Endothelial cell of umbilical vein (primary cell): Measurements from ENCODE around the gene ITPRIPL2. TPM values are rescaled to one million over a fixed set of nuclear protein-coding genes. Genes with fewer than 3 reads are reported as not detected.

Source experiments
- BruUV-seq: library from RNA; stranded (reverse); fragments of 400-500 nt; replicated peaks from 2 replicates; lab custom pipeline; 2021; lab: Mats Ljungman, UMichigan
- CTCF ChIA-PET: fragments of 300-600, 350-600 bp; sonication (Branson Sonifier 250); formaldehyde crosslinking; loops from one replicate; lab custom pipeline; 2021; ENCODE audit warnings: antibody characterized with exemption, inconsistent platforms; lab: Charles Lee
- POLR2A ChIA-PET: fragments of 300-600, 350-600 bp; sonication (Branson Sonifier 250); formaldehyde crosslinking; loops from one replicate; lab custom pipeline; 2021; ENCODE audit warnings: antibody characterized with exemption, inconsistent platforms; lab: Charles Lee
- DNase-seq: peaks from one replicate; pipeline ENCODE4 v3.0.0-alpha.2; 2011; ENCODE audit warnings: low read depth, low spot score
- FAIRE-seq: peaks from 2 replicates; lab custom pipeline; 2011; peaks lifted over from hg19 to GRCh38; lab: Jason Lieb, UNC
- H2AFZ ChIP-seq: 2 replicates; pipeline ENCODE4 v1.6.0; 2012; ENCODE audit warnings: low read depth, low read length, control low read depth, inconsistent platforms
- H3K27ac ChIP-seq: 2 replicates; pipeline ENCODE4 v1.5.1; 2011; ENCODE audit warnings: low read depth, mild to moderate bottlenecking, control low read depth, low read length, moderate library complexity; ENCODE audit not compliant: insufficient read depth
- H3K27me3 ChIP-seq, 2 experiments: 2 replicates each; pipeline versions ENCODE4 v1.6.0 to v1.6.1; 2011; ENCODE audit warnings: low read length in 2 of 2, mixed read lengths in 1 of 2; ENCODE audit not compliant: control insufficient read depth in 2 of 2, insufficient read depth in 2 of 2
- H3K36me3 ChIP-seq, 2 experiments: 2 replicates in 1 of 2; 3 replicates in 1 of 2; pipeline ENCODE4 v1.5.1; 2011; ENCODE audit warnings: low read length in 2 of 2, mild to moderate bottlenecking in 1 of 2, moderate library complexity in 1 of 2; ENCODE audit not compliant: control insufficient read depth in 2 of 2, insufficient read depth in 2 of 2; ENCODE audit errors: extremely low read depth in 1 of 2
- H3K4me1 ChIP-seq: 3 replicates; pipeline ENCODE4 v1.5.1; 2011; ENCODE audit warnings: mild to moderate bottlenecking, low read length; ENCODE audit not compliant: control insufficient read depth, insufficient read depth; ENCODE audit errors: extremely low read depth
- H3K4me2 ChIP-seq: 2 replicates; pipeline ENCODE4 v1.6.1; 2011; ENCODE audit warnings: low read length, control low read depth, mixed read lengths; ENCODE audit not compliant: insufficient read depth
- H3K4me3 ChIP-seq, 3 experiments: fragments of 200-600 bp in 1 of 3; sonication (generic), shearing (Covaris generic) in 1 of 3; replicated peaks in 1 of 3; 2 replicates each; pipeline ENCODE4 v1.5.1; 2011 to 2016; ENCODE audit warnings: control low read depth in 3 of 3, low read length in 3 of 3, mild to moderate bottlenecking in 2 of 3, inconsistent platforms in 1 of 3, low read depth in 1 of 3, moderate library complexity in 1 of 3; ENCODE audit not compliant: insufficient read depth in 1 of 3
- H3K79me2 ChIP-seq: 2 replicates; pipeline ENCODE4 v1.6.0; 2012; ENCODE audit warnings: low read length, inconsistent platforms; ENCODE audit not compliant: control insufficient read depth, insufficient read depth
- H3K9ac ChIP-seq: replicated peaks from 2 replicates; pipeline ENCODE3; 2011; ENCODE audit warnings: low read length, control low read depth; ENCODE audit not compliant: insufficient read depth; ENCODE audit errors: extremely low read depth
- H3K9me1 ChIP-seq: replicated peaks from 3 replicates; pipeline ENCODE4 v1.6.0; 2011; ENCODE audit warnings: mild to moderate bottlenecking, low read length; ENCODE audit not compliant: control insufficient read depth, insufficient read depth; ENCODE audit errors: extremely low read depth
- H3K9me3 ChIP-seq: replicated peaks from 2 replicates; pipeline ENCODE4 v1.5.1; 2012; ENCODE audit warnings: low read length, inconsistent platforms; ENCODE audit not compliant: control insufficient read depth, insufficient read depth
- H4K20me1 ChIP-seq: replicated peaks from 2 replicates; pipeline ENCODE3; 2011; ENCODE audit warnings: mild to moderate bottlenecking, low read length; ENCODE audit not compliant: control insufficient read depth, insufficient read depth; ENCODE audit errors: extremely low read depth
- EZH2 ChIP-seq: IDR thresholded peaks from 2 replicates; pipeline ENCODE4 v1.6.1; 2012; ENCODE audit warnings: borderline replicate concordance, low read depth, mild to moderate bottlenecking, moderate library complexity, low read length, inconsistent platforms; ENCODE audit not compliant: severe bottlenecking
- FOS ChIP-seq: IDR thresholded peaks from 2 replicates; pipeline ENCODE4 v1.6.1; 2011; ENCODE audit warnings: mild to moderate bottlenecking, low read length, moderate library complexity, borderline replicate concordance; ENCODE audit not compliant: insufficient read depth
- MYC ChIP-seq: IDR thresholded peaks from one replicate; pipeline ENCODE4 v1.6.1; 2011; ENCODE audit warnings: mild to moderate bottlenecking, low read depth, low read length
- POLR2A ChIP-seq: IDR thresholded peaks from 2 replicates; pipeline ENCODE4 v1.6.1; 2012; ENCODE audit warnings: low read depth, mild to moderate bottlenecking, control low read depth, low read length
- POLR2AphosphoS5 ChIP-seq: IDR thresholded peaks from 2 replicates; pipeline ENCODE4 v1.6.1; 2012; ENCODE audit warnings: low read depth, mild to moderate bottlenecking, control low read depth, low read length, moderate library complexity; ENCODE audit not compliant: insufficient read depth
- dilution Hi-C: fragments of 300-500 bp; cut with MboI; formaldehyde crosslinking; loops from one replicate; pipeline ENCODE4 v1.15.0; 2019; ENCODE audit warnings: low sequenced_read_pairs; ENCODE audit not compliant: extremely low pct_ligation_motif_present
- intact Hi-C: fragments of 100-400 bp; cut with micrococcal nuclease; formaldehyde crosslinking; loops from one replicate; pipeline ENCODE4 v1.10.0; 2022
- polyA plus RNA-seq, 4 experiments: library from polyadenylated mRNA; depleted of rRNA in 3 of 4; stranded (reverse) in 3 of 4; unstranded in 1 of 4; fragments of >200 nt; gene quantifications; 2 replicates each; pipeline versions ENCODE4 v1.2.1 to v1.2.3, GENCODE V29; 2011 to 2012; ENCODE audit warnings: missing spikeins in 1 of 4
- total RNA-seq: library from RNA; stranded (reverse); gene quantifications from 2 replicates; pipeline ENCODE4 v1.2.3, GENCODE V29; 2021
- TF ChIP-seq, protein P1 (sequence below), 2 donors: IDR thresholded peaks; 1 replicate in 1 of 2; 2 replicates in 1 of 2; pipeline ENCODE4 v1.5.1; 2011; ENCODE audit warnings: low read length in 2 of 2, mild to moderate bottlenecking in 2 of 2, moderate library complexity in 2 of 2, control low read depth in 1 of 2, inconsistent platforms in 1 of 2, low read depth in 1 of 2; ENCODE audit not compliant: insufficient read depth in 1 of 2; ENCODE audit errors: extremely low read depth in 1 of 2

Gene ITPRIPL2
- total and polyA plus RNA-seq, 2 donors (not counting 3 experiments of a cell fraction or from before 2014, with no cell fraction given), result 10.9 to 40.8 TPM

DNA sequence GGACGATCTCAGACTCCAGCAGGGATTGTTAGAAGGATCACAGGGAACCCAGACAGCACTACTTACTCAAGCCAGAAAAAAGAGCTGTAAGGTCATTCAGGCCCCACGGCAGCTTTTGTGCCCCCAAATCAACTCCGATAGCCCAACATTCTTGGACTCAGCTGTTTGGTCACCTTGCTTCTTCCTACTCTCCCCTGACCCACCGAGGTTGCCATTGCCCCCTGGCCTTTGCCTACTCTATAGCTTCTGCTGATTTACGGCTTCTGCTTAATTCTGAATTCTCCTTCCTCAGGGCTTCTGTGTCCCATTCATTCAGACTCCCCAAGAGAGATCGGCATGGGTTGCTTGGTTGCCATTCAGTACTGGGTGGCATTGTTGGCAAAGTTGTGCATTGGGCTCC, 8.6 kb upstream of the ITPRIPL2 start:
- ChIA-PET POLR2A (no interaction called here), CTCF (interaction anchor here (0.9 to 1.7 kb wide), 4 partner anchors 11 to 73 kb away, joined by 3 to 6 read pairs (median 3); no protein-coding TSS in a partner anchor)
- dilution Hi-C loops, result loop anchor here (25.0 kb wide), 1 partner anchor 318 kb away; the partner anchor contains the start of gene RPS15A
- H3K4me3 ChIP-seq, result no peak overlapping the region
- H2AFZ ChIP-seq, result no peak overlapping the region
- no peaks in the 10 kb centered on the region for H3K79me2 ChIP-seq
- intact Hi-C loops, result no loop called here
- H3K9ac ChIP-seq, result no peak overlapping the region
- DNase-seq (no peak), FAIRE-seq (no peak)
- no peak overlapping the region for H3K27ac ChIP-seq
- H3K36me3 ChIP-seq, result no peaks in the 10 kb centered on the region
- BruUV-seq, result no TSS peak
- peaks cover 15% of the 10 kb centered on the region for H3K4me1 ChIP-seq
- H4K20me1 ChIP-seq, result no peaks in the 10 kb centered on the region
- H3K27me3 ChIP-seq, result no peaks in the 10 kb centered on the region
- no peaks in the 10 kb centered on the region for H3K9me3 ChIP-seq
- TF ChIP-seq POLR2A, result no peak
- no peak for TF ChIP-seq FOS
- TF ChIP-seq, protein P1, sequence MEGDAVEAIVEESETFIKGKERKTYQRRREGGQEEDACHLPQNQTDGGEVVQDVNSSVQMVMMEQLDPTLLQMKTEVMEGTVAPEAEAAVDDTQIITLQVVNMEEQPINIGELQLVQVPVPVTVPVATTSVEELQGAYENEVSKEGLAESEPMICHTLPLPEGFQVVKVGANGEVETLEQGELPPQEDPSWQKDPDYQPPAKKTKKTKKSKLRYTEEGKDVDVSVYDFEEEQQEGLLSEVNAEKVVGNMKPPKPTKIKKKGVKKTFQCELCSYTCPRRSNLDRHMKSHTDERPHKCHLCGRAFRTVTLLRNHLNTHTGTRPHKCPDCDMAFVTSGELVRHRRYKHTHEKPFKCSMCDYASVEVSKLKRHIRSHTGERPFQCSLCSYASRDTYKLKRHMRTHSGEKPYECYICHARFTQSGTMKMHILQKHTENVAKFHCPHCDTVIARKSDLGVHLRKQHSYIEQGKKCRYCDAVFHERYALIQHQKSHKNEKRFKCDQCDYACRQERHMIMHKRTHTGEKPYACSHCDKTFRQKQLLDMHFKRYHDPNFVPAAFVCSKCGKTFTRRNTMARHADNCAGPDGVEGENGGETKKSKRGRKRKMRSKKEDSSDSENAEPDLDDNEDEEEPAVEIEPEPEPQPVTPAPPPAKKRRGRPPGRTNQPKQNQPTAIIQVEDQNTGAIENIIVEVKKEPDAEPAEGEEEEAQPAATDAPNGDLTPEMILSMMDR (IDR thresholded peaks at IDR 0.05; ENCODE audit: extremely low read depth in 1 of 2, insufficient read depth in 1 of 2, low read depth in 1 of 2, low read length in 2 of 2), result no peak
- TF ChIP-seq MYC, result no peak
- TF ChIP-seq POLR2AphosphoS5, result no peak
- TF ChIP-seq EZH2, result no peak
- H3K4me2 ChIP-seq, result no peak overlapping the region
- no peaks in the 10 kb centered on the region for H3K9me1 ChIP-seq
